Loucy (cell line): ENCODE data around the gene DESI2.
"Not testable (repeated sequence)": the region's sequence is repeated elsewhere in the genome, so short reads cannot be mapped to it uniquely, and the experiment has no call there.

Source experiments
- H2AFZ ChIP-seq: fragments of 200-600 bp; sonication (generic); 2 replicates; pipeline ENCODE4 v1.6.0; 2016; ENCODE audit warnings: antibody characterized with exemption, mild to moderate bottlenecking, low read length, moderate library complexity
- H3F3A ChIP-seq: fragments of 200-600 bp; 2 replicates; pipeline ENCODE4 v1.6.0; 2016; ENCODE audit warnings: antibody characterized with exemption, low read depth, mild to moderate bottlenecking
- H3K27me3 ChIP-seq: fragments of 200-600 bp; sonication (generic); 2 replicates; pipeline ENCODE4 v1.6.1; 2014; ENCODE audit warnings: low read length, mild to moderate bottlenecking; ENCODE audit not compliant: insufficient read depth, poor library complexity, severe bottlenecking
- H3K36me3 ChIP-seq: fragments of 200-600 bp; sonication (generic); 2 replicates; pipeline ENCODE4 v1.6.1; 2016; ENCODE audit warnings: low read length; ENCODE audit not compliant: insufficient read depth
- H3K4me1 ChIP-seq: fragments of 200-600 bp; sonication (generic); 2 replicates; pipeline ENCODE4 v1.5.1; 2014; ENCODE audit warnings: low read length, mild to moderate bottlenecking; ENCODE audit not compliant: insufficient read depth, poor library complexity, severe bottlenecking
- H3K4me2 ChIP-seq: fragments of 200-600 bp; sonication (generic); 2 replicates; pipeline ENCODE4 v1.6.0; 2014; ENCODE audit warnings: antibody characterized with exemption, low read length, low read depth, mild to moderate bottlenecking; ENCODE audit not compliant: poor library complexity, severe bottlenecking
- H3K4me3 ChIP-seq: fragments of 200-600 bp; sonication (generic); 2 replicates; pipeline ENCODE4 v1.5.1; 2014; ENCODE audit warnings: low read length, mild to moderate bottlenecking, mixed read lengths; ENCODE audit not compliant: poor library complexity, severe bottlenecking
- H3K79me2 ChIP-seq: fragments of 200-600 bp; sonication (generic); 2 replicates; pipeline ENCODE4 v1.6.1; 2014; ENCODE audit warnings: low read length; ENCODE audit not compliant: insufficient read depth
- H3K9ac ChIP-seq: fragments of 200-600 bp; sonication (generic); 2 replicates; pipeline ENCODE4 v1.6.0; 2014; ENCODE audit warnings: mild to moderate bottlenecking, low read depth, low read length, moderate library complexity; ENCODE audit not compliant: poor library complexity, severe bottlenecking
- H3K9me2 ChIP-seq: fragments of 200-600 bp; sonication (generic); replicated peaks from 2 replicates; pipeline ENCODE4 v1.6.1; 2016; ENCODE audit warnings: low read depth, low read length, mixed read lengths
- H3K9me3 ChIP-seq: fragments of 200-600 bp; sonication (generic); 2 replicates; pipeline ENCODE4 v1.6.1; 2014; ENCODE audit warnings: mild to moderate bottlenecking, antibody characterized with exemption, low read length, low read depth; ENCODE audit not compliant: insufficient read depth
- H4K20me1 ChIP-seq: fragments of 200-600 bp; sonication (generic); 2 replicates; pipeline ENCODE4 v1.6.0; 2014; ENCODE audit warnings: antibody characterized with exemption, low read length, mild to moderate bottlenecking; ENCODE audit not compliant: insufficient read depth, poor library complexity, severe bottlenecking
- EZH2phosphoT487 ChIP-seq: fragments of 200-600 bp; IDR thresholded peaks from 2 replicates; pipeline ENCODE4 v1.6.1; 2018; ENCODE audit warnings: antibody characterized with exemption, mild to moderate bottlenecking, moderate library complexity, borderline replicate concordance
- TF ChIP-seq, protein P1 (sequence below): fragments of 200-600 bp; sonication (generic); conservative IDR thresholded peaks from 2 replicates; pipeline ENCODE4 v1.5.1; 2014; ENCODE audit warnings: mild to moderate bottlenecking, antibody characterized with exemption, low read length

The DESI2 gene

DNA sequence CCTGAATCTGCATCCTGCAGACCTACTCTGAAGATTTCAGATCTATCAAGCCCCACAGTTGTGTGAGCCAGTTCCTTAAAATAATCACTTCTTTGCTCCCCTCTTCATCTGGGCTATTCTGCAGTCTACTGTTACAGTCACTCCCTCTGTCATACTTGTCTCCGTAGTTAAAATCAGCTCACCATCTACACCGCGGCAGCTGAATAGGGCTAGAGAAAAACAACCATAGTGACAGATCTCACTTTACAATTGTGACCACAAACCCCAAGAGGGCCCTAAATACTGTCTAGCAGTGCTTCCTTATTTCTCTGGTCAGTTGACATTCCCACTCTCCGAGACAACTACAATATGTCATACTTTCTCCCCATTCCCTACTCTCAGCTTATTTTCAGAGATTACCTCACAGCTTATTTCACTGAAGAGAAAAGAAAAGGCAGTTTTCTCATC is 12.9 kb downstream of the DESI2 start:
- peaks cover 56% of the 10 kb centered on the region for H4K20me1 ChIP-seq
- H3K79me2 ChIP-seq, result peaks cover 79% of the 10 kb centered on the region
- H3K4me1 ChIP-seq, result peaks cover 24% of the 10 kb centered on the region
- peaks cover 7% of the 10 kb centered on the region for H3K36me3 ChIP-seq
- TF ChIP-seq, protein P1, sequence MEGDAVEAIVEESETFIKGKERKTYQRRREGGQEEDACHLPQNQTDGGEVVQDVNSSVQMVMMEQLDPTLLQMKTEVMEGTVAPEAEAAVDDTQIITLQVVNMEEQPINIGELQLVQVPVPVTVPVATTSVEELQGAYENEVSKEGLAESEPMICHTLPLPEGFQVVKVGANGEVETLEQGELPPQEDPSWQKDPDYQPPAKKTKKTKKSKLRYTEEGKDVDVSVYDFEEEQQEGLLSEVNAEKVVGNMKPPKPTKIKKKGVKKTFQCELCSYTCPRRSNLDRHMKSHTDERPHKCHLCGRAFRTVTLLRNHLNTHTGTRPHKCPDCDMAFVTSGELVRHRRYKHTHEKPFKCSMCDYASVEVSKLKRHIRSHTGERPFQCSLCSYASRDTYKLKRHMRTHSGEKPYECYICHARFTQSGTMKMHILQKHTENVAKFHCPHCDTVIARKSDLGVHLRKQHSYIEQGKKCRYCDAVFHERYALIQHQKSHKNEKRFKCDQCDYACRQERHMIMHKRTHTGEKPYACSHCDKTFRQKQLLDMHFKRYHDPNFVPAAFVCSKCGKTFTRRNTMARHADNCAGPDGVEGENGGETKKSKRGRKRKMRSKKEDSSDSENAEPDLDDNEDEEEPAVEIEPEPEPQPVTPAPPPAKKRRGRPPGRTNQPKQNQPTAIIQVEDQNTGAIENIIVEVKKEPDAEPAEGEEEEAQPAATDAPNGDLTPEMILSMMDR, result no peak
- TF ChIP-seq EZH2phosphoT487, result no peak
- H3K27me3 ChIP-seq, result no peaks in the 10 kb centered on the region
- no peaks in the 10 kb centered on the region for H3K9me3 ChIP-seq
- peak overlapping the region; percentile 1 for H3K4me3 ChIP-seq
- H3K9ac ChIP-seq, result peak overlapping the region; percentile 0
- no peak overlapping the region for H2AFZ ChIP-seq
- no peaks in the 10 kb centered on the region for H3K9me2 ChIP-seq
- H3F3A ChIP-seq, result no peaks in the 10 kb centered on the region
- H3K4me2 ChIP-seq, result peak overlapping the region; percentile 56

DNA sequence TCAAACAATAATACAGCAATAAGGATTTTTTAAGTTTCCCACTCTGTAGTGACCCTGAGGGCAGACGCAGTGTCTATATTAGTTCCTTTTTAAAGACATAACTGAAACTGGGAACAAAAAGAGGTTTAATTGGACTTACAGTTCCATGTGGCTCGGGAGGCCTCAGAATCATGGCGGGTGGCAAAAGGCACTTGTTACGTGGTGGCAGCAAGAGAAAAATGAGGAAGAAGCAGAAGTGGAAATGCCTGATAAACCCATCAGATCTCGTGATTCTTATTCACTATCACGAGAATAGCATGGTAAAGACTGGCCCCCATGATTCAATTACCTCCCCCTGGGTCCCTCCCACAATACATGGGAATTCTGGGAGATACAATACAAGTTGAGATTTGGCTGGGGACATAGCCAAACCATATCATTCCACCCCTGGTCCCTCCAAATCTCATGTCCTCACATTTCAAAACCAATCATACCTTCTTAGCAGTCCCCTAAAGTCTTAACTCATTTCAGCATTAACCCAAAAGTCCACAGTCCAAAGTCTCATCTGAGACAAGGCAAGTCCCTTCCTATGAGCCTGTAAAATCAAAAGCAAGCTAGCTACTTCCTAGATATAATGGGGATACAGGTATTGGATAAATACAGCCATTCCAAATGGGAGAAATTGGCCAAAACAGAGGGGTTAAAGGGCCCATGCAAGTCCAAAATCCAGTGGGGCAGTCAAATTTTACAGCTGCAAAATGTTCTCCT is 13.9 kb downstream of the DESI2 start:
- Histone ChIP-seq H4K20me1 (peaks cover 52% of the 10 kb centered on the region), H3K79me2 (peaks cover 75% of the 10 kb centered on the region), H3K4me1 (peaks cover 24% of the 10 kb centered on the region)
- not testable (repeated sequence) for H3K9ac ChIP-seq, H3K27me3 ChIP-seq, H3K4me3 ChIP-seq, H2AFZ ChIP-seq, H3K36me3 ChIP-seq, H3K9me2 ChIP-seq, H3F3A ChIP-seq, H3K4me2 ChIP-seq, H3K9me3 ChIP-seq

DNA sequence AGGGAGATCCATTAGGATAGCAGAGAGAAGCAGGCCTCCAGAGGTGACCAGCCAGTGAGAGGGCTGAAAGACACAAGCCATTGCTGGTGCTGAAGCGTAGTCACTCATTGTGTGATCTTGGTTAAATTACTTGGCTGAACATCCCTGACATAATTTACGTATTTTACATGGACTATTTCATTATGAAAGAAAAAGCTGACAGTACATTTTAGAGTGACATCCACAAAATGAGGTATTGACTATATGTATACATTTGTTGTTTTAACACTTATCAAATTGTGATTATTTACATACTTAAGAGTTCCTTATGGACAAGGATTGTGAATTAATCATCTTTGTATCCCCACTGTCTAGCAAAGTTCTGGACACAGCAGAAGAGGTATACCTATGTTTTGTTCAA is 14.9 kb downstream of the DESI2 start:
- no peaks in the 10 kb centered on the region for H3K9me2 ChIP-seq
- peaks cover 45% of the 10 kb centered on the region for H4K20me1 ChIP-seq
- H3K36me3 ChIP-seq, result peaks cover 8% of the 10 kb centered on the region
- H3K4me3 ChIP-seq, result no peak overlapping the region
- H3K27me3 ChIP-seq, result no peaks in the 10 kb centered on the region
- no peak for TF ChIP-seq EZH2phosphoT487
- TF ChIP-seq, protein P1, result no peak
- peaks cover 72% of the 10 kb centered on the region for H3K79me2 ChIP-seq
- no peaks in the 10 kb centered on the region for H3F3A ChIP-seq
- no peak overlapping the region for H2AFZ ChIP-seq
- peaks cover 24% of the 10 kb centered on the region for H3K4me1 ChIP-seq
- H3K9me3 ChIP-seq, result no peaks in the 10 kb centered on the region
- H3K4me2 ChIP-seq, result no peak overlapping the region
- no peak overlapping the region for H3K9ac ChIP-seq
